ENCODE results near the gene PRKCH.

PRKCH gene

GRCh38 chr14:61346221-61346620 lies 24.8 kb downstream of the PRKCH start:
- Histone ChIP-seq H3K79me2 (ENCODE audit: control insufficient read depth, insufficient read depth, low read length, unreplicated experiment) (no peaks in the 10 kb centered on the region), H2AFZ (ENCODE audit: low read length, unreplicated experiment) (no peak overlapping the region), H3K27me3 (ENCODE audit: insufficient read depth, low read length) (no peaks in the 10 kb centered on the region), H3K4me1 (ENCODE audit: control insufficient read depth, insufficient read depth, low read length, unreplicated experiment) (peaks cover 17% of the 10 kb centered on the region), H3K27ac (ENCODE audit: low read depth, low read length) (no peak overlapping the region), H3K36me3 (ENCODE audit: insufficient read depth, low read length) (no peaks in the 10 kb centered on the region), H3K4me3 (ENCODE audit: low read depth, low read length) (no peak overlapping the region)

- Histone ChIP-seq H3K36me3 (ENCODE audit: insufficient read depth, low read length) (no peaks in the 10 kb centered on the region), H3K4me1 (ENCODE audit: control insufficient read depth, insufficient read depth, low read length, unreplicated experiment) (peaks cover 17% of the 10 kb centered on the region), H3K27ac (ENCODE audit: low read depth, low read length) (no peak overlapping the region), H3K4me3 (ENCODE audit: low read depth, low read length) (no peak overlapping the region), H3K27me3 (ENCODE audit: insufficient read depth, low read length) (no peaks in the 10 kb centered on the region), H3K79me2 (ENCODE audit: control insufficient read depth, insufficient read depth, low read length, unreplicated experiment) (no peaks in the 10 kb centered on the region), H2AFZ (ENCODE audit: low read length, unreplicated experiment) (no peak overlapping the region)
Measured at GRCh38 chr14:61346793-61347192, 25.4 kb downstream of the PRKCH start.

GRCh38 chr14:61347826-61348443 lies 26.6 kb downstream of the PRKCH start:
- Histone ChIP-seq H3K4me1 (ENCODE audit: control insufficient read depth, insufficient read depth, low read length, unreplicated experiment) (peaks cover 17% of the 10 kb centered on the region), H3K4me3 (ENCODE audit: low read depth, low read length) (no peak overlapping the region), H2AFZ (ENCODE audit: low read length, unreplicated experiment) (no peak overlapping the region), H3K79me2 (ENCODE audit: control insufficient read depth, insufficient read depth, low read length, unreplicated experiment) (no peaks in the 10 kb centered on the region), H3K27ac (ENCODE audit: low read depth, low read length) (no peak overlapping the region), H3K27me3 (ENCODE audit: insufficient read depth, low read length) (no peaks in the 10 kb centered on the region), H3K36me3 (ENCODE audit: insufficient read depth, low read length) (no peaks in the 10 kb centered on the region)

- peaks cover 10% of the 10 kb centered on the region for H3K4me1 ChIP-seq (ENCODE audit: control insufficient read depth, insufficient read depth, low read length, unreplicated experiment)
- no peaks in the 10 kb centered on the region for H3K36me3 ChIP-seq (ENCODE audit: insufficient read depth, low read length)
- H3K4me3 ChIP-seq (ENCODE audit: low read depth, low read length): no peak overlapping the region
- H3K79me2 ChIP-seq (ENCODE audit: control insufficient read depth, insufficient read depth, low read length, unreplicated experiment): no peaks in the 10 kb centered on the region
- H3K27ac ChIP-seq (ENCODE audit: low read depth, low read length): no peak overlapping the region
- no peak overlapping the region for H2AFZ ChIP-seq (ENCODE audit: low read length, unreplicated experiment)
- H3K27me3 ChIP-seq (ENCODE audit: insufficient read depth, low read length): no peaks in the 10 kb centered on the region
Measured at GRCh38 chr14:61350427-61351270, 29.3 kb downstream of the PRKCH start.

GRCh38 chr14:61351477-61351876 lies 30.1 kb downstream of the PRKCH start:
- Histone ChIP-seq H3K27ac (ENCODE audit: low read depth, low read length) (no peak overlapping the region), H3K79me2 (ENCODE audit: control insufficient read depth, insufficient read depth, low read length, unreplicated experiment) (no peaks in the 10 kb centered on the region), H3K4me3 (ENCODE audit: low read depth, low read length) (no peak overlapping the region), H3K36me3 (ENCODE audit: insufficient read depth, low read length) (no peaks in the 10 kb centered on the region), H2AFZ (ENCODE audit: low read length, unreplicated experiment) (no peak overlapping the region), H3K4me1 (ENCODE audit: control insufficient read depth, insufficient read depth, low read length, unreplicated experiment) (peaks cover 18% of the 10 kb centered on the region), H3K27me3 (ENCODE audit: insufficient read depth, low read length) (no peaks in the 10 kb centered on the region)

GRCh38 chr14:61355892-61356325 lies 34.5 kb downstream of the PRKCH start:
- H3K4me3 ChIP-seq (ENCODE audit: low read depth, low read length): no peak overlapping the region
- H3K4me1 ChIP-seq (ENCODE audit: control insufficient read depth, insufficient read depth, low read length, unreplicated experiment): peaks cover 10% of the 10 kb centered on the region
- H3K79me2 ChIP-seq (ENCODE audit: control insufficient read depth, insufficient read depth, low read length, unreplicated experiment): no peaks in the 10 kb centered on the region
- no peaks in the 10 kb centered on the region for H3K36me3 ChIP-seq (ENCODE audit: insufficient read depth, low read length)
- H3K27ac ChIP-seq (ENCODE audit: low read depth, low read length): peak overlapping the region; percentile 54
- H3K27me3 ChIP-seq (ENCODE audit: insufficient read depth, low read length): no peaks in the 10 kb centered on the region
- H2AFZ ChIP-seq (ENCODE audit: low read length, unreplicated experiment): peak overlapping the region; percentile 20

GRCh38 chr14:61357123-61357522 lies 35.7 kb downstream of the PRKCH start:
- H3K27ac ChIP-seq (ENCODE audit: low read depth, low read length): no peak overlapping the region
- no peak overlapping the region for H2AFZ ChIP-seq (ENCODE audit: low read length, unreplicated experiment)
- H3K27me3 ChIP-seq (ENCODE audit: insufficient read depth, low read length): no peaks in the 10 kb centered on the region
- H3K4me3 ChIP-seq (ENCODE audit: low read depth, low read length): no peak overlapping the region
- peaks cover 10% of the 10 kb centered on the region for H3K4me1 ChIP-seq (ENCODE audit: control insufficient read depth, insufficient read depth, low read length, unreplicated experiment)
- H3K79me2 ChIP-seq (ENCODE audit: control insufficient read depth, insufficient read depth, low read length, unreplicated experiment): no peaks in the 10 kb centered on the region
- no peaks in the 10 kb centered on the region for H3K36me3 ChIP-seq (ENCODE audit: insufficient read depth, low read length)

- no peaks in the 10 kb centered on the region for H3K79me2 ChIP-seq (ENCODE audit: control insufficient read depth, insufficient read depth, low read length, unreplicated experiment)
- no peaks in the 10 kb centered on the region for H3K36me3 ChIP-seq (ENCODE audit: insufficient read depth, low read length)
- no peak overlapping the region for H3K27ac ChIP-seq (ENCODE audit: low read depth, low read length)
- H3K4me3 ChIP-seq (ENCODE audit: low read depth, low read length): no peak overlapping the region
- H3K4me1 ChIP-seq (ENCODE audit: control insufficient read depth, insufficient read depth, low read length, unreplicated experiment): peaks cover 10% of the 10 kb centered on the region
- no peaks in the 10 kb centered on the region for H3K27me3 ChIP-seq (ENCODE audit: insufficient read depth, low read length)
- H2AFZ ChIP-seq (ENCODE audit: low read length, unreplicated experiment): no peak overlapping the region
Measured at GRCh38 chr14:61358554-61359226, 37.3 kb downstream of the PRKCH start.

- Histone ChIP-seq H3K4me3 (ENCODE audit: low read depth, low read length) (no peak overlapping the region), H3K79me2 (ENCODE audit: control insufficient read depth, insufficient read depth, low read length, unreplicated experiment) (no peaks in the 10 kb centered on the region), H3K27ac (ENCODE audit: low read depth, low read length) (no peak overlapping the region), H3K4me1 (ENCODE audit: control insufficient read depth, insufficient read depth, low read length, unreplicated experiment) (peaks cover 10% of the 10 kb centered on the region), H3K36me3 (ENCODE audit: insufficient read depth, low read length) (no peaks in the 10 kb centered on the region), H3K27me3 (ENCODE audit: insufficient read depth, low read length) (no peaks in the 10 kb centered on the region), H2AFZ (ENCODE audit: low read length, unreplicated experiment) (no peak overlapping the region)
Measured at GRCh38 chr14:61360796-61361525, 39.6 kb downstream of the PRKCH start.

- H3K79me2 ChIP-seq (ENCODE audit: control insufficient read depth, insufficient read depth, low read length, unreplicated experiment): no peaks in the 10 kb centered on the region
- H3K4me1 ChIP-seq (ENCODE audit: control insufficient read depth, insufficient read depth, low read length, unreplicated experiment): peaks cover 6% of the 10 kb centered on the region
- no peak overlapping the region for H3K27ac ChIP-seq (ENCODE audit: low read depth, low read length)
- no peaks in the 10 kb centered on the region for H3K36me3 ChIP-seq (ENCODE audit: insufficient read depth, low read length)
- H2AFZ ChIP-seq (ENCODE audit: low read length, unreplicated experiment): no peak overlapping the region
- H3K27me3 ChIP-seq (ENCODE audit: insufficient read depth, low read length): no peaks in the 10 kb centered on the region
- H3K4me3 ChIP-seq (ENCODE audit: low read depth, low read length): no peak overlapping the region
Measured at GRCh38 chr14:61362072-61362750, 40.8 kb downstream of the PRKCH start.
